Trophoblast cell (in vitro differentiated cells and primary cell): ENCODE data around the gene SLC33A1.
A peak's percentile ranks its signal among the peaks of the same experiment; 100 is the strongest.
"Not testable (repeated sequence)": the region's sequence is repeated elsewhere in the genome, so short reads cannot be mapped to it uniquely, and the experiment has no call there.

ENCODE experiments used
- DNase-seq, 2 donors: peaks; one replicate each; pipeline ENCODE4 v3.0.0-alpha.2; 2016
- H2AFZ ChIP-seq: 2 replicates; pipeline ENCODE4 v1.6.1; 2013; ENCODE audit warnings: low read length, moderate library complexity, mild to moderate bottlenecking; ENCODE audit not compliant: insufficient read depth, poor library complexity
- H2AK5ac ChIP-seq: 2 replicates; pipeline ENCODE4 v1.6.1; 2013; ENCODE audit warnings: mild to moderate bottlenecking, low read length
- H2BK120ac ChIP-seq: 2 replicates; pipeline ENCODE4 v1.6.1; 2013; ENCODE audit warnings: low read length, mild to moderate bottlenecking, moderate library complexity; ENCODE audit not compliant: insufficient read depth, poor library complexity
- H2BK12ac ChIP-seq: 2 replicates; pipeline ENCODE4 v1.6.1; 2013; ENCODE audit warnings: mild to moderate bottlenecking, low read length, moderate library complexity
- H2BK5ac ChIP-seq: 2 replicates; pipeline ENCODE4 v1.6.1; 2013; ENCODE audit warnings: low read length, low read depth, moderate library complexity, mild to moderate bottlenecking; ENCODE audit not compliant: poor library complexity
- H3K14ac ChIP-seq: 2 replicates; pipeline ENCODE4 v1.6.1; 2013; ENCODE audit warnings: mild to moderate bottlenecking, low read length
- H3K18ac ChIP-seq: 2 replicates; pipeline ENCODE4 v1.6.1; 2013; ENCODE audit warnings: mild to moderate bottlenecking, low read length
- H3K23ac ChIP-seq: 2 replicates; pipeline ENCODE4 v1.6.1; 2013; ENCODE audit warnings: low read length
- H3K27ac ChIP-seq: 2 replicates; pipeline ENCODE4 v1.5.1; 2013; ENCODE audit warnings: low read depth, mild to moderate bottlenecking, inconsistent platforms, low read length, moderate library complexity
- H3K27me3 ChIP-seq: 2 replicates; pipeline ENCODE4 v1.6.1; 2013; ENCODE audit warnings: inconsistent platforms, mild to moderate bottlenecking, low read length, moderate library complexity; ENCODE audit not compliant: insufficient read depth
- H3K36me3 ChIP-seq, 2 experiments: 1 replicate in 1 of 2; 2 replicates in 1 of 2; pipeline ENCODE4 v1.6.1; 2013; ENCODE audit warnings: low read length in 2 of 2, mild to moderate bottlenecking in 2 of 2, moderate library complexity in 1 of 2; ENCODE audit not compliant: insufficient read depth in 2 of 2, control insufficient read depth in 1 of 2
- H3K4ac ChIP-seq: 2 replicates; pipeline ENCODE4 v1.6.1; 2013; ENCODE audit warnings: low read depth, mild to moderate bottlenecking, low read length, moderate library complexity
- H3K4me1 ChIP-seq, 2 experiments: 1 replicate in 1 of 2; 2 replicates in 1 of 2; pipeline ENCODE4 v1.6.1; 2013; ENCODE audit warnings: low read length in 2 of 2, mild to moderate bottlenecking in 2 of 2, moderate library complexity in 1 of 2; ENCODE audit not compliant: insufficient read depth in 2 of 2, control insufficient read depth in 1 of 2
- H3K4me2 ChIP-seq: 2 replicates; pipeline ENCODE4 v1.6.1; 2013; ENCODE audit warnings: inconsistent platforms, mild to moderate bottlenecking, low read length, moderate library complexity
- H3K4me3 ChIP-seq: 2 replicates; pipeline ENCODE4 v1.5.1; 2013; ENCODE audit warnings: mild to moderate bottlenecking, low read depth, low read length, inconsistent platforms
- H3K79me1 ChIP-seq: one replicate; pipeline ENCODE4 v1.6.1; 2013; ENCODE audit warnings: low read length
- H3K79me2 ChIP-seq: 2 replicates; pipeline ENCODE4 v1.6.1; 2013; ENCODE audit warnings: low read length, mild to moderate bottlenecking; ENCODE audit not compliant: control insufficient read depth, insufficient read depth, poor library complexity
- H3K9ac ChIP-seq: 2 replicates; pipeline ENCODE4 v1.6.1; 2013; ENCODE audit warnings: mild to moderate bottlenecking, low read length
- H3K9me3 ChIP-seq: 2 replicates; pipeline ENCODE4 v1.6.1; 2013; ENCODE audit warnings: low read depth, mild to moderate bottlenecking, control low read depth, inconsistent platforms, low read length; ENCODE audit not compliant: insufficient read depth
- H4K12ac ChIP-seq: 2 replicates; pipeline ENCODE4 v1.6.1; 2013; ENCODE audit warnings: low read depth, mild to moderate bottlenecking, low read length, moderate library complexity
- H4K8ac ChIP-seq: 2 replicates; pipeline ENCODE4 v1.6.1; 2013; ENCODE audit warnings: low read depth, mild to moderate bottlenecking, low read length, moderate library complexity
- H4K91ac ChIP-seq: one replicate; pipeline ENCODE4 v1.6.1; 2013; ENCODE audit warnings: low read depth, mild to moderate bottlenecking, low read length, moderate library complexity
- WGBS: extraction: QIAGEN DNeasy Blood & Tissue Kit; methylation state at CpG from one replicate; pipeline ENCODE4 v1.1.7; 2013; ENCODE audit warnings: missing lambda C conversion rate; ENCODE audit not compliant: insufficient read length, insufficient coverage; ENCODE audit errors: extremely low coverage; 5-methylcytosine and 5-hydroxymethylcytosine counted together

SLC33A1 gene

GRCh38 chr3:155889952-155890351, 35.7 kb upstream of the SLC33A1 start:
- no peak overlapping the region for H3K18ac ChIP-seq
- H3K4me3 ChIP-seq: no peak overlapping the region

GRCh38 chr3:155889212-155889611, 35.0 kb upstream of the SLC33A1 start:
- Histone ChIP-seq H2AK5ac (no peak overlapping the region), H2BK5ac (no peak overlapping the region), H3K4me3 (no peak overlapping the region), H3K23ac (no peak overlapping the region), H4K12ac (no peak overlapping the region), H3K18ac (no peak overlapping the region), H3K36me3 (peaks cover 2 to 4% of the 10 kb centered on the region in 2 experiments), H3K4me1 (no peaks in the 10 kb centered on the region), H3K4me2 (no peak overlapping the region), H3K27me3 (no peaks in the 10 kb centered on the region), H2BK120ac (no peak overlapping the region), H4K91ac (no peak overlapping the region), H3K79me1 (no peaks in the 10 kb centered on the region), H3K4ac (peak overlapping the region; percentile 7), H3K14ac (no peak overlapping the region), H3K27ac (no peak overlapping the region), H2AFZ (no peak overlapping the region), H3K79me2 (no peaks in the 10 kb centered on the region), H2BK12ac (no peak overlapping the region), H3K9me3 (no peaks in the 10 kb centered on the region), H3K9ac (no peak overlapping the region), H4K8ac (no peak overlapping the region)
- no CpG with 5 or more reads among the region's 5 CpGs for WGBS
- DNase-seq: no peak

More at GRCh38 chr3:155889952-155890351, 35.7 kb upstream of the SLC33A1 start:
- H3K9me3 ChIP-seq: no peaks in the 10 kb centered on the region
- no peaks in the 10 kb centered on the region for H3K4me1 ChIP-seq
- H3K23ac ChIP-seq: no peak overlapping the region
- no peak overlapping the region for H4K8ac ChIP-seq
- no peak overlapping the region for H4K91ac ChIP-seq
- no peaks in the 10 kb centered on the region for H3K27me3 ChIP-seq
- no peak overlapping the region for H3K4ac ChIP-seq
- H3K4me2 ChIP-seq: no peak overlapping the region
- no peaks in the 10 kb centered on the region for H3K79me1 ChIP-seq
- H2AFZ ChIP-seq: no peak overlapping the region
- H3K9ac ChIP-seq: no peak overlapping the region
- no peak overlapping the region for H3K27ac ChIP-seq
- peaks cover 4 to 6% of the 10 kb centered on the region in 2 experiments for H3K36me3 ChIP-seq
- H2BK120ac ChIP-seq: no peak overlapping the region
- H3K79me2 ChIP-seq: no peaks in the 10 kb centered on the region
- H3K14ac ChIP-seq: no peak overlapping the region
- no CpG with 5 or more reads among the region's 1 CpG for WGBS
- no peak for DNase-seq
- H2BK5ac ChIP-seq: no peak overlapping the region
- no peak overlapping the region for H2AK5ac ChIP-seq
- H2BK12ac ChIP-seq: no peak overlapping the region
- no peak overlapping the region for H4K12ac ChIP-seq

- H3K9ac ChIP-seq: no peak overlapping the region
- no peak overlapping the region for H3K18ac ChIP-seq
- no peak overlapping the region for H2AK5ac ChIP-seq
- H3K4ac ChIP-seq: no peak overlapping the region
- H2BK12ac ChIP-seq: no peak overlapping the region
- no peak overlapping the region for H3K4me3 ChIP-seq
- H3K27me3 ChIP-seq: no peaks in the 10 kb centered on the region
- H3K23ac ChIP-seq: no peak overlapping the region
- H3K14ac ChIP-seq: no peak overlapping the region
- no peak for DNase-seq
- no peaks in the 10 kb centered on the region for H3K36me3 ChIP-seq
- no peak overlapping the region for H3K27ac ChIP-seq
- H4K8ac ChIP-seq: no peak overlapping the region
- no peak overlapping the region for H2BK5ac ChIP-seq
- H3K4me2 ChIP-seq: no peak overlapping the region
- WGBS: no CpG with 5 or more reads among the region's 1 CpG
- no peak overlapping the region for H2BK120ac ChIP-seq
- no peaks in the 10 kb centered on the region for H3K79me1 ChIP-seq
- H4K91ac ChIP-seq: no peak overlapping the region
- H4K12ac ChIP-seq: no peak overlapping the region
- no peak overlapping the region for H2AFZ ChIP-seq
- H3K4me1 ChIP-seq: no peaks in the 10 kb centered on the region
- no peaks in the 10 kb centered on the region for H3K79me2 ChIP-seq
- H3K9me3 ChIP-seq: no peaks in the 10 kb centered on the region
Measured at GRCh38 chr3:155886915-155887314, 32.7 kb upstream of the SLC33A1 start.

- not testable (repeated sequence) for H3K79me1 ChIP-seq, H3K36me3 ChIP-seq, H3K14ac ChIP-seq, H4K12ac ChIP-seq, H2AK5ac ChIP-seq, DNase-seq, H4K8ac ChIP-seq, H2BK120ac ChIP-seq, H2AFZ ChIP-seq, H4K91ac ChIP-seq, H3K4me1 ChIP-seq, H3K9me3 ChIP-seq, H3K27me3 ChIP-seq, H3K27ac ChIP-seq, H3K4me2 ChIP-seq, H2BK5ac ChIP-seq, H3K9ac ChIP-seq, H3K23ac ChIP-seq, H3K4me3 ChIP-seq, H2BK12ac ChIP-seq, H3K79me2 ChIP-seq, H3K18ac ChIP-seq
- H3K4ac ChIP-seq: peak overlapping the region; percentile 21
- WGBS: no CpG with 5 or more reads among the region's 8 CpGs
Measured at GRCh38 chr3:155886348-155886747, 32.1 kb upstream of the SLC33A1 start.
